Measurements from ENCODE around the gene SPATA31E1.
"Not testable (repeated sequence)": the region's sequence is repeated elsewhere in the genome, so short reads cannot be mapped to it uniquely, and the experiment has no call there.

The SPATA31E1 gene

DNA sequence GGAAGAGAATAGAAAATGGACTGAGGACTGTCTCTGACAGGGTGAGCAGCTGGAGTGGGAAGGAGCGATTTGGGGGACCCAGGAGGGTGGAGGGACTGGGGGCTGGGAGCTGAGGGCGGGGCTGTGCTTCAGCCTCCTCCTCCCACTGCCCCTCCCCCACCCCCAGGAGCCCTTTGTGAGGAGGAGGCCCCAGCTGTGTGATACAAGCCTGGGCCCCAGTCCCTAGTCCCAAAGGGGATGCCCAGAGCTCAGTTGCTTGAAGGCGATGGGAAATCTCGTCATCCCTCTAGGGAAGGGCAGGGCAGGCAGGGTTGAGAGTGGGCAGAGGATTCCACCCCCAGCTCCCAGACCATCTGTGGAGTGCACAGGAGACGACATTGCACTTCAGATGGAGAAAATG is at the start of gene SPATA31E1:
Gene SPATA31E1 (plus strand): TSS at position 251 of the 400 bp plus-strand sequence. CDS start 15 bp downstream, at position 266.
- peak; percentile 45 for DNase-seq

DNA sequence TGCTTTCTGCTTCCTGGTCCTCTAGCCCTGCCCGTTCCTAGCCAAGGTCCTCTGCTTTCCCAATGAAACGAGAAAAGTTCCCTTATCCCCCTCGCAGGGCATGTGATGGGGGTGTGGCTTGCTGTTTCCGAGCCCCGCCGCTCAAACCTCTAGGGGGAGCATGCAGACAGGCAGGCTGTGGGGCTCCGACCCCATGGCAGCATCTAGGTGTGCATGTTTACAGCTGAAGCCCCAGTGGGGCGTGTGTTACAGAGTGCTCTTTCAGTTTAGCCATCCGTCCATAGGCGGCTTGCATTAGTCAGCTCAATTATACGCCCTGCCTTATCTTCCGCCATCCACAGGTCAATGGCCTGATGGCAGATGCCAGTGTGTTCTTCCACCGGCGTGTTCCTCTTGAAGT is 48.3 kb upstream of the SPATA31E1 start:
- no peak for DNase-seq

DNA sequence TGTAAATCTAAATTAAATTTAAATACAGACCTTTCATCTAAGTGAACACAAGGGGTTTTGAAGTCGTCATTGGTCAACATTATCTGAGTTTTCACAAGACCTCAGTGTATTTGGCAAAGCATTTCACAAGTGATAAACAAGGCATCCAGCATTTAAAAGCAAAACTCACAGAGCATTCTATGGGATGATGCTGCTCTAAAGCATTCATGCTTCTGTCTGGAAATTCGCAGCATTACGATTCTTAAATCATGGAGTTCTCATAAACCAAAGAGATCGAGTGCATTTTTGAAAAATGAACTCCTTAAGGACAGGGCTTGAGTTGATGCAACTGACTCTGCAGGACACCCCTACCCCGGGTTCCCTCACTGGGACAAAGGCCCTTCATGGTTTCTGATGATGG is 46.1 kb upstream of the SPATA31E1 start:
- DNase-seq, result no peak

DNA sequence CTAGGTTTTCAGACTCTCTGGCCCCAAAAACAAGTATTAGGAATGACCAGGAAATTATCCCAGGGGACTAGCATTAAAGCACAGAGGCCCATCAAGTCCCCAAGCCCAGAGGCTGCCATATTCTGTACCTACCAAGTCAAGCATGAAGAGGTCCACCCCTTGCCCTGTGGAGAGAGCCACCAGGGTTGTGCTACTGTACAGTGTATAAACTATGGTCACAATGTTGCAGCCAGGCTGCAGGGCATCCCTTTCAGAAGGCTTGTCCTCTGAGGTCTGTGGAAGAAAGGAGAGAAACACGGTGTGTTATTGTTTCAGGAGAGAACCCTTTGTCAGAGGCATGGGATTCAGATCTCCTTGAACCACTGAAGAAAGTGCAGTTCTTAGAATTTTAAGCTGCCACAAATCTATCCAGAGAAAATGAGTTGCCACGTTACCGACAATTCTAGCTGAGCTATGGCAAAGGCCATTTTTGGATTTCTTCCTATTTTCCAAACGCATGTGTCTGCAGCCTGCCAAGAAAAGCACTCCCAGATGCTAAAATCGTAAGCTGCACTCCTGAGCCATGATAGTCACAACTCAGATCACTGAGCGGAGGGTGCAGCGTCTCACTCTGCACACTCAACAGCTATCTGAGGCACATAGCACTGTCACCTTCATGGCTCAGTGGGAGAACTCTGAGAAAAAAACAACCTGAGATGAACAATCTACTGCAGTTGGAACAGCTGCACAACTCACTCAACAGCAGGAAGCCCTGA is 45.5 kb upstream of the SPATA31E1 start:
- DNase-seq, result no peak

DNA sequence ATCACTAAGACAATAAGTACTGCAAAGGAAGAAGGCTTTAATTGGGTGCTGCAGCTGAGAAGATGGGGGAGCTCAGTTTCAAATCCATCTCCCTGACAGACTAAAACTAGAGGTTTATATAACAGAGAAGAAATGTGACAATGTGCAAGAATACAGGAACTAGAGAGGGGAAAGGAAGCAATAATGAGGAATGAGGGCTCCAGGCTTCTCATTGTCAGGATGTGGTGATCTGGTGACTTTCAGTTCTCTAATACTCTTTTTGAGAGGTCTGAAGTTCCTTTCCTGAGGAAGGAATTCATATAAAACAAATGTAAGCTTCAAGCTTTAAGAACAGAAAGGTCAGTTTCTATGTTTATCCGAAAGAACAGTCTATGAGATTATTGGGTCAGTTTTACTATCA is 42.5 kb upstream of the SPATA31E1 start:
- no peak for DNase-seq

DNA sequence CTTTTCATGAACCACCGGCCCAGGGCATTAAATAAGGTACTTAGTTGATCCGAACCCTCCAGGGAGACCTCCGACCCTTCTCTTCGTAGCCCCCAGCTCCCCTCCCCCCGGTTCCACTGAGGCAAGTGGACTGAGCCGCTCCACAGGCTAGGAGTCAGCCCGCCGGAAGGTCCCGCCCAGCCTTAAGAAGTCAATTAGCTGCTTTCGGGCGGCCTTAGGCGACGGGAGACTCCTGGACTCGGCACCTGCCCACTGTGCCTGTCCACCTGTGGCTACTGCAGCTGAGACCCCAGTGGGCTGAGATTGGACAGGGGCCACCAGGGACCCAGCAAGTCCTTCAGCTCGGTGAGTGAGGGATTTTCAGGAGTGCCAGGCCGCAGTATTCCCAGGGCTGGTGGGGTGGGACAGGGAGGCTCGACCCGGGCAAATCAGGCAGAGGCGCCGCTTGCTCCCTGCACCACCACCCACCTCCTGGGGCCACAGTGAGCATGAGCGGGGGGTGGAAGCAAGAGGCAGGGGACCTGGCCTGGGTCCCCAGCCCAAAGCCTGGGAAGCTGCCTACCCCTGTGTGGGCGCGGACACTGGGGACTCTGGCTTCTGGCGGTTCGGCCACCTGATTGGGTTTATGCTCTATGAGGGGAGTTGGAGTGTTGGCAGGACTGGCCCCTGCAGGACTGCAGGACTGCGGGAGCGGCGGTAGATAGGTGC is 39.6 kb upstream of the SPATA31E1 start:
- DNase-seq, result no peak

DNA sequence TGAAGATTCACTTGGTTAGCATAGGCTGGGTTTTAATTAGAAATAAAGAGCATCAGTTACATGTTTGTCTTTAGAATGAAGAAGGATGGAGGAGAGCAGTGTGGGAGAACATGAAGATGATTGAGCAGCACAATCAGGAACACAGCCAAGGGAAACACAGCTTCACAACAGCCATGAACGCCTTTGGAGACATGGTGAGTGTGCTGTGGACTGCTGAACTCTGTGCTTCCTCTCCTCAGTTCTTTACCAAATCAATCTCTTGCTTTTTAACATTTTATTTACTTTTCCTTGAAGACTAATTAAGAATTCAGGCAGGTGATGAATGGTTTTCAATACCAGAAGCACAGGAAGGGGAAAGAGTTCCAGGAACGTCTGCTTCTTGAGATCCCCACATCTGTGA is 38.2 kb upstream of the SPATA31E1 start:
- no peak for DNase-seq

DNA sequence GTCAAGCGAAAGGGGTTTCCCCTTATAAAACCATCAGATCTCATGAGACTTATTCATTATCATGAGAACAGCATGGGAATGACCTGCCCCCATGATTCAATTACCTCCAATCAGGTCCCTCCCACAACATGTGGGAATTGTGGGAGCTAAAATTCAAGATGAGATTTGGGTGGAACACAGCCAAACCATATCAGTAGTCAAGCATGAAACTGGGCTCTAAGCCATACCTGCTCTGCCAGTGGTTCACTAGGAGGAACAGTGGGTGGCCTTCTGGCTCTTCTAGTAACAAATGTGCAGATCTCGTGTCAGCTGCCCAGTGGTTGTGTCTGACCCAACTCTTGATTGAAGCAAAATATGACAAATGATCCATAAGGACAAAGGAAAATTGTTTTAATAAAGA is 34.9 kb upstream of the SPATA31E1 start:
- not testable (repeated sequence) for DNase-seq

DNA sequence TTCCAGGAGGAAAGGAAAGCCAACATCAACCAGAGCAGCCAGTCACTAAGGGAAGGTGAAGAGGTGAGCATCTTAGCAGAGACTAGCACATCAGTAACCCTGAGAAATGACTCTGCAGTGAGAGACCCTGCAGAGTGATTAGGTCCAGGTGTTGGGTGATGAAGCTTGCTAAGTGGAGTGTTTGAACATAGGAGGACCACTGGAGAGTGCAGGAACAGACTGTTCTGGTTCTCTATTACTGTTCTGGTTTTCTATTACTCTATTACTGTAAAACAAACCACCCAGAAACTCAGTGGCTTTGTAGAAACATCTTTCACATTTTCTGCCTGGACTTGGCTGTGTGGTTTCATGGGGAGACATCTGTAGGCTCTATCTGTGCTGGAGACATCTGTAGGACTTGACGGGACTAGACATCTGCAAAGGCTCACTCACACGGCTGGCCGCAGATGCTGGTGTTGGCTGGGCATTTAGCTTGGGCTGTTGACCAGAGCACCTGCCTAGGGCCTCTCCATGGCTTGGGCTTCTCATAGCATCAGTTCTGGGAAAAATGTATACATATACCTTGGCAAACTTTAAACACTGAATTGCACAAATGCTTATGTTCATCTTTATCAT is 33.4 kb upstream of the SPATA31E1 start:
- no peak for DNase-seq

DNA sequence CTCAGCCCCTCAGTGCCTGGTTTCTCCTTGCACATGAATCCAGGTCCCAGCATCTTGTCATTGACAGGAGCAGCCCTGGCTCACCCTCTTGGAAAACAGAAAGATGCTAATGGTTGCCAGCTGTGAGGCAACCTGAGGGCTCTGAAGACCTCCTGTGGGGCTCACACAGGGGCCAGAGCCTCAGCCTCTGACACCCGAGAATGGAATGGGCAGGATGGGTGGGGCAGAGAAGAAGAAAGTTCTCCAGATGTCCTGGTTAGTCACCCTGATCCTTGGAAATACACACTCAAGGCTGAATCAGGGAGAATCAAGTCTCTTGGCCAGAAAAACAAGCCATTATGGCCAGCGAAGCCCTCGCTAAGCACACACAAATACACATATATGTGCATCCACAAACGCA is 32.3 kb upstream of the SPATA31E1 start:
- DNase-seq, result no peak

DNA sequence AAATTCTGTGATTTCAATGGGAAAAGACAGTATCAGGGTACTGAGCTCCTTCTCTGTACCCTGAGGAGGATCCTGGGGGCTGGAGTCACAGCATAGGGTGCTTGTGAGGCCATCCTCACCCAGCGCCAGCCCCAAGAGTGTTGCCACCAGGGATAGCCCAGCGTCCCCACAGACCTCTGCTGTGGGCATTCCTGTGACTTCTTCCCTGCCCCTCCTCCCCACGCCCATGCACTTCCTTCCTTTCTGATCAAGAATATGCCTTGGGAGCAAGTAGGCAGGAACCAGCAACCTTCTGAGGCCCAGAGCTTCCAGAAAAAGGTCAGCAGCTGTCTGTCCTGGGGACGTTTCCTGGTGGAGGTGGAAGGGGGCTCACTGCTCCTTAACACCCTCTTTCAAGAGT is 31.5 kb upstream of the SPATA31E1 start:
- not testable (repeated sequence) for DNase-seq

DNA sequence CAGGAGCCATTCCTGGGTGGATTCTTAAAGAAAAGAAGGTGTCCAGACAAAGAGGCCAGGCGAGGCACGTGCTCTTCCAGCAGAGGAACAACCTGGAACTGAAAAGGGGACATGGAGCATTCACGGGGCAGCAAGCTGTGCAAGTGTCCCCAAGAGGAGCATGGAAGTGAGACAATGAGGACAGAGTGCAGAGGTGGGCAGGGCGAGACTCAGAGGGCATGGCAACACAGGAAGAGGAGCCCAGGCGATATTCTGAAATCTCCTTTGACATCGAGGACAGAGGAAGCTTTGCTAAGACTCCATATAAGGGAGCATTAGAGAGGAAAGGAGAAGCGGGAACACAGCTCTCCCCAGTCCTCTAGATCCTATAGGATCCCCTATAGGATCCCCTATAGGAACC is 29.4 kb upstream of the SPATA31E1 start:
- no peak for DNase-seq

DNA sequence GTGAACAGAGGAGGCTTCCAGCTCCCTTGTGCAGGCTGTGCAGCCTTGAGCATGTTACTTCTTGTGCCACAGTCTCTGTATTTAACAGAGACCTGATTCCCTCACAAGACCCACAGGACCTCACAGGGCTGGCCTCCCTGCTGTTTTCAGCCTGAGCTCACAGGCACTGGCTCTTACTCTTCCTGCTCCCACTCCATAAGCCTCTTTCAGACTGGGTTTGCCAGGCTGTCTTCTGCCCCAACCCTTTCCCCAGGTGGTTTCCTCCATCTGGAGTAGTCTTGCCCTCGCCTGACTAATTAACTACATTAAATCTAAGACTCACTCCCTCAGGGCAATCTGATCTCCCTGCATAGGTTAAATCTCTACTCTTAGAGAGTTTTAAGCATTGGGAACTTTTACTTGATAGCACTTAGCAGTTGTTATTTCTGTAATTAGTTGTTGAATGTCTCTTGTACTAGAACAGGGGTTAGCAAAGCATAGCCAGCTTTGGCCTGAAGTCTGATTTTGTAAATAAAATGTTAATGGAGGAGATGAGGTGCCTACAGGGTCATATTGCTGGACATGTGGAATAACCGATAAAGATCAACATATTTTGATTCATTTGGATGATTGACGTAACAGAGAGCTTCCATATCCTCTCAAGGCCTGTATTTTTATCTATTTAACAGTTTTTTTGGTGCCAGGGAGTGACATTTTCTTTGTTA is 28.6 kb upstream of the SPATA31E1 start:
- no peak for DNase-seq

DNA sequence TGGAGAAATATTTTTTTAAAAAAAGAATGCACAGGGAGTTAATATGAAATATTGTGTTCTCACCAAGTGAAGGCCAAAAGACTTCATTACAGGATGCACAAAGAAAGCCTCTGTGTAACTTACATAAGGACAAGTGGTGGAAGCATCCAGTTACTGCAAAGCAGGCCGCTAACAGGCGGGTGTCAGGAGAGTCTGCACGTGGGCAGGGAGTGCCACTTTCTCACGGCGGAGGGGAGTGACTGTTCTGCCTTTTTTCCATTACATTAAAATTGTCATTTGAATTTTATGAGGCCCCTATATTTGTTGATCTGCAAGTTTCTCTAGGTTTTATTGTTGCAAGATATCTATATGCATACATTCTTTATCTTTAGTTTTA is 28.1 kb upstream of the SPATA31E1 start:
- no peak for DNase-seq

DNA sequence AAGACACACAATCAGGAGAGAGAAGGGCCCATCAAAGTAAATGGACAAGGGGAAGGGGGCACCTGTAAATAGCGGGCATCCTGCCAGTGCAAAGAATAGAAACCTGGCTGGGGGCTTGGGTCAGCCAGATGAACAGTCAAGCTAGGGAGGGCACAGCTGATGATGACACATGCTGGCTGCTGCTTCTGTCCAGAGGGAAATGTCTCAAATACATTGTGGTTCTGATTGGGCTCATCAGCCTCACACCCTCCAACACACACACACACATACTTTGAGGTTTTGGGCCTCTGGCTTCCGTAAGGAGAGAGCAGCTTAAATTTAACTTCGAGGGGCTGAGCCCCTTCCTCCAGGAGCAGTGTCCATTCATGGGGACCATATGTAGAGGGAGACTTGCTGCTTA is 27.6 kb upstream of the SPATA31E1 start:
- DNase-seq, result no peak

DNA sequence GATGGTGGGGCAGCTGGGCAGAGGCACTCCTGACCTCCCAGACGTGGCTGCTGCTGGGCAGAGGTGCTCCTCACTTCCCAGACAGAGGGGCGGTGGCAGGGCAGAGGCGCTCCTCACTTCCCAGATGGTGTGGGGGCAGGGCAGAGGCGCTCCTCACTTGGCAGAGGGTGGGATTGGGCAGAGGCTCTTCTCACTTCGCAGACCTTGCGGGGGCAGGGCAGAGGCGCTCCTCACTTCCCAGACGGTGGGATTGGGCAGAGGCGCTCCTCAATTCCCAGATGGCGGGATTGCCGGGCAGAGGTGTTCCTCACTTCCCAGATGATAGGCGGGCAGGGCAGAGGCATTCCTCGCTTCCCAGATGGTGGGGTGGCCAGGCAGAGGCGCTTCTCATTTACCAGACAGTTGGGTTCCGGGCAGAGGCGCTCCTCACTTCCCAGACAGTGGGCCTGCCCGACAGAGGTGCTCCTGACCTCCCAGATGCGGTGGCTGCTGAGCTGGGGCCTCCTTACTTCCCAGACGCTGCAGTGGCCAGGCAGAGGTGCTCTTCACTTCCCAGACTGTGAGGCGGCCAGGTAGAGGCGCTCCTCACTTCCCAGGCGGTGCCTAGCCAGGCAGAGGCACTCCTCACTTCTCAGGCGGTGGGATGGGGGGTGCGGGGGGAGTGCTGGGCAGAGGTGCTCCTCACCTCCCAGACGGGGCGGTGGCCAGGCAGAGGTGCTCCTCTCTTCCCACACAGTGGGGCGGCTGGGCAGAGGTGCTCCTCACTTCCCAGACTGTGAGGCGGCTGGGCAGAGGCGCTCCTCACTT is 25.3 kb upstream of the SPATA31E1 start:
- no peak for DNase-seq

DNA sequence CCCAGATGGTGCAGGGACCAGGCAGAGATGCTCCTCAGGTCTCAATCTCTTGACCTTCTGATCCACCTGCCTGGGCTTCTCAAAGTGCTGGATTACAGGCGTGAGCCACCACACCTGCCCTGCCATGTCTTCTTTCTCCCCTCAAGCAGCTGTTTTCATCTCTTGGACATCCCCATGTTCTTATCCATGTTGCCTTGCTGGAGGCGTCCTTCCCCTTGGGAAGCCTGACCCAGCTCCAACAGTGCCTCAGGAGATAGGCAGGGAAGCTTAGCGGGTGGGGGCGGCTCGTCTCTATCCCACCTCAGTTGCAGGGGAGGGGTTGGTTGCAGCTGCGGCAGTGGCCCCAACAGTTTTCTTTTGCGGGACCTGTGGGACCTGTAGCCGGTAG is 24.7 kb upstream of the SPATA31E1 start:
- DNase-seq, result no peak

DNA sequence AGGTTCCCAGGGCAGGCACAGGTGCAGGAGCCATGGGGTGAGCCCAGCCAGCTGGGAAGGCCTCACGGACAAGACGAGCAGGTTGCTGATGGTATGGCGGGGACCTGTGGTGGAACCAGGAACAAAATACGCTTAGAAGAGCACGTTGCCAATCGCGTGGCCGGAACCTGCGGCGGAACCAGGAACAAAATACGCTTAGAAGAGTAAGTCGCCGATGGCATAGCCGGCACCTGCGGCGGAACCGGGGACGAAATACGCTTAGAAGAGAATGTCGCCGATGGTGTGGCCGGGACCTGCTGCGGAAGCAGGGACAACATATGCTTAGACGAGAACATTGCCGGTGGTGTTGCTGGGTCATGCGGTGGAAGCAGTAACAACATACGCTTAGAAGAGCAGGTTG is 23.5 kb upstream of the SPATA31E1 start:
- DNase-seq, result no peak

DNA sequence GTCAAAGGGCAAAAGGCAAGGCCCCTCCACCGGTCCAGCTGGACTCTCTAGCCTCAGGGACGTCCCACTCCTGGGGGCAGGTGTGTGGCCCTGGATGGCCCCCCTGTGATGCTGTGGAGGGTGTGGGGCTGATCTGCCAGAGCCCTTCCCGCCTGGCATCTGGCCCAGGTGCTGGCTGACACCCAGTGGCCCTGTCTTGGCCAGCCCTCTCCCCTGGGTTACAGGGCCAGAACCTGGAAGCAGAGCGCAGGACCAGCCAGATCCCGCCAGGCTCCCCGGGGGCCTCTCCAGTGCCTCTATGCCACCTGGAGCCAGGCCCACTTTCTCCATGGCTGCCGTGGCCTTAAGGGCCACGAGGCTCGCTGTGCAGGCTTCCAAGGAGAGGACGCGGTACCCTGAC is 22.9 kb upstream of the SPATA31E1 start:
- no peak for DNase-seq

DNA sequence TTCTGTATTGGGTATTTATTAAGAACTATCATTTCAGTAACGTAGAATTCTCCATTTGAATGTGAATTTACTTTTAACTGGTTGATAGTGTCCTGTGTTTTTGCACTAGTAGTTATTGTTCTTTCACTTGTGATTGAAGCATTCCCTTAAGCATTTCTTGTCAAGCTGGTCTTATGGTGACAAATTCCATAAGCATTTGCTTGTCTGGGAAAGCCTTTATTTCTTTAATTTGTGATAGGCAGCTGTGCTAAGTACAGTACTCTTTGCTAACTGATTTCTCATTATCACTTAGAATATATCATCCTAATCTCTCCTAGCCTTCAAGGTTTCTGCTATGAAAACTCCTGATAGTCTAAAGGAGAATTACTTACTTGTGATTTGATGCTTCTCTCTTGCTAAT is 21.3 kb upstream of the SPATA31E1 start:
- DNase-seq, result no peak

DNA sequence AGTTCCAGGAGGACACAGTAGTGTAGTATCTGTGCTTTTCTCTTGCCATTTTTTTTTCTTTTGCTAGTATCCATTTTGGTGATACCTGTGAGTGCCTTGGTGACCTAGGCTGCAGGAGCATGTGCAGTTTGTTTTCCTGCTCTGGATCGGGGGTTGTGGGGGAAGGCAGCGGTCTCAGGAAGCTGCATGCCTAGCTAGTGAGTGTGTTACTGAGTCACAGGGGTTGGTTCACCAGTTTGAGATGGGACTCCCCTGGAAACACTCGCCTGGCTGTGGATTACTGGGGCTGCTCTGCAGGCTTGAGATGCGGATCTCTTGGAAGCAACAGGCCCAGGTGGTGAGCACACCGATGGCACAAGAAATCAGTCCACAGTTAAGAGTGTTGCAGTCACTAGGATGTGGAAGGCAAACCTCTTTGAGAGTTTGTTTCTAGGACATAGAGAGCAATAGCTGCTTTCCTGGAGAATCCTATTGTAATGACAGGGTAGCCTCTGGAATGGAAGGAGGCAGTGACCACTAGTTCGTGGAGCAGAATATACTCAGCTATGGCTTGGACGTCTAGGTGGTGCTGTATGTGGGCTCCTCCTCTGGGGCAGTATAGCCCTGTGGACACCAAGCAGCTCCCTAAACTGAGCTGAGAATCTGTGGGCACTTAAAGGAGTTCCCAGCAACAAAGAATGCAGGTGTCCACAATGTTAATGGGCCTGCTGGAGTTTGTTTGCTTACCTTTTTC is 20.0 kb upstream of the SPATA31E1 start:
- no peak for DNase-seq

DNA sequence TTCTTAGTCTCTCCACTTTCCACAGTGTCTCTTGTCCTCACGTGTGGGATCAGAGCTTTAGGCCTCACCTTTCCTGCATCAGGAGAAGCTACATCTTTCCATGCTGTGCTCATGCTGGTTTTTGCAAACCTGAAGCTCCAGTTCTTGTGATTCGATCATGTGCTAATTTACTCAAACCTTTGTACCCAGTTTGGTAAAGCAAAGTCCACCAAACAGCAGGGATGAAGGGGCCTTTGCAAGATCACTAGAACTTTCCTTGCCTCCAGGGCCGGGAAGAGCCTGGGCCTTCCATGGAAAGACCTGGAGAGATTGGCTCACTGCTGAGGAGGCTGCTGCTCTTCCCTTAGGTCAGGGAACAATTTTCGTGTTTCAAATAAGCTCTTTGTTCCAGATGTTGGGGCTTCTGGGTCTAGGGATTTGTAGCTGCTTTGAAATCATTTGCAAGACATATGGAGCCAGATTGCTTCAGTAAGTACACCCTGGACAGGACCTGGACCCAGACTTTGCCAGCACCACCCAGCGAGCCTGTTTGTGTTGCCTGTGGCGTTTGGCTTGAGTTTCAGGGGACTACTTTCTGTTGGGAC is 18.7 kb upstream of the SPATA31E1 start:
- no peak for DNase-seq
